ENCODE results near the gene CDH7.

- TF ChIP-seq CTCF (IDR thresholded peaks at IDR 0.05; ENCODE audit: borderline replicate concordance, extremely low read depth, low read length, poor library complexity, severe bottlenecking) (no peak), EZH2 (IDR thresholded peaks at IDR 0.05; ENCODE audit: borderline replicate concordance, low read depth, low read length, severe bottlenecking) (no peak)
Observed at GRCh38 chr18:65746936-65747335, 3.9 kb upstream of the CDH7 start.

Data from DND-41 (cell line).